ENCODE results near the gene GNAQ. TPM values are rescaled to one million over a fixed set of nuclear protein-coding genes. Genes with fewer than 3 reads are reported as not detected.

GNAQ gene
- polyA plus RNA-seq, 3 donors = 8.3 to 51.0 (median 9.6) TPM

- H3K27me3 ChIP-seq (ENCODE audit: control insufficient read depth in 2 of 2, insufficient read depth in 2 of 2, low read length in 2 of 2) = no peaks in the 10 kb centered on the region
- peaks cover 93% of the 10 kb centered on the region for H4K20me1 ChIP-seq (ENCODE audit: insufficient read depth, low read length)
- no peak for TF ChIP-seq CTCF (IDR thresholded peaks at IDR 0.05)
- H3K4me3 ChIP-seq (replicated peaks in 1 of 3; ENCODE audit: low read depth in 2 of 3, low read length in 3 of 3) = no peak overlapping the region
- H3K27ac Mint-ChIP-seq = peak overlapping the region in 5 of 7 donors; percentile 10 to 68 (median 56)
- peaks cover 19 to 61% of the 10 kb centered on the region in 2 donors for H3K36me3 ChIP-seq (replicated peaks in 1 of 2; ENCODE audit: control insufficient read depth in 1 of 2, insufficient read depth in 2 of 2, low read length in 2 of 2)
- no peak overlapping the region for H3K4me2 ChIP-seq (replicated peaks; ENCODE audit: extremely low read depth, low read length, poor library complexity, severe bottlenecking)
- H3K4me3 Mint-ChIP-seq = no peak overlapping the region
- H3K9ac ChIP-seq (ENCODE audit: insufficient read depth, low read length, poor library complexity, severe bottlenecking) = no peak overlapping the region
- no peaks in the 10 kb centered on the region for H3K9me3 ChIP-seq (replicated peaks in 1 of 2; ENCODE audit: control insufficient read depth in 1 of 2, insufficient read depth in 1 of 2, low read length in 2 of 2)
- H3K4me1 ChIP-seq (ENCODE audit: control insufficient read depth in 1 of 2, insufficient read depth in 2 of 2, low read length in 2 of 2) = no peaks in the 10 kb centered on the region
- H3K36me3 Mint-ChIP-seq = peaks cover 38 to 51% of the 10 kb centered on the region in 2 donors
- H3K9me3 Mint-ChIP-seq = peaks cover 0 to 2% (median 0%) of the 10 kb centered on the region in 7 donors
- no peak overlapping the region for H2AFZ ChIP-seq (ENCODE audit: insufficient read depth, low read depth, low read length, poor library complexity, severe bottlenecking)
- no peak overlapping the region for H3K27ac ChIP-seq (ENCODE audit: low read depth in 1 of 2, low read length in 2 of 2)
- 100% methylated on average over 4 of the region's 6 CpGs for WGBS (ENCODE audit: insufficient coverage)
- H3K27me3 Mint-ChIP-seq (ENCODE audit: low read depth in 3 of 3) = no peaks in the 10 kb centered on the region
- peaks cover 20% of the 10 kb centered on the region for H3K4me1 Mint-ChIP-seq
- DNase-seq = no peak
- intact Hi-C loops (cut with micrococcal nuclease) = no loop called here
- H3K79me2 ChIP-seq (ENCODE audit: insufficient read depth, low read length) = peaks cover 98% of the 10 kb centered on the region
Measured at GRCh38 chr9:77899679-77900354, 131.8 kb downstream of the GNAQ start.

GRCh38 chr9:77898864-77899263 lies 132.7 kb downstream of the GNAQ start:
- H3K4me2 ChIP-seq (replicated peaks; ENCODE audit: extremely low read depth, low read length, poor library complexity, severe bottlenecking) = no peak overlapping the region
- Mint-ChIP-seq H3K36me3 (peaks cover 34 to 43% of the 10 kb centered on the region in 2 donors), H3K27ac (peak overlapping the region in 2 of 7 donors; percentile 54 to 64), H3K4me1 (peaks cover 20% of the 10 kb centered on the region), H3K9me3 (peaks cover 0 to 2% (median 0%) of the 10 kb centered on the region in 7 donors), H3K4me3 (peak overlapping the region in 1 of 2 donors; percentile 18), H3K27me3 (ENCODE audit: low read depth in 3 of 3) (no peaks in the 10 kb centered on the region)
- no peak overlapping the region for H3K9ac ChIP-seq (ENCODE audit: insufficient read depth, low read length, poor library complexity, severe bottlenecking)
- DNase-seq = no peak
- no CpG with 5 or more reads among the region's 3 CpGs for WGBS (ENCODE audit: insufficient coverage)
- H3K4me1 ChIP-seq (ENCODE audit: control insufficient read depth in 1 of 2, insufficient read depth in 2 of 2, low read length in 2 of 2) = no peaks in the 10 kb centered on the region
- H2AFZ ChIP-seq (ENCODE audit: insufficient read depth, low read depth, low read length, poor library complexity, severe bottlenecking) = no peak overlapping the region
- no peak for TF ChIP-seq CTCF (IDR thresholded peaks at IDR 0.05)
- no peak overlapping the region for H3K4me3 ChIP-seq (replicated peaks in 1 of 3; ENCODE audit: low read depth in 2 of 3, low read length in 3 of 3)
- H3K9me3 ChIP-seq (replicated peaks in 1 of 2; ENCODE audit: control insufficient read depth in 1 of 2, insufficient read depth in 1 of 2, low read length in 2 of 2) = no peaks in the 10 kb centered on the region
- no peak overlapping the region for H3K27ac ChIP-seq (ENCODE audit: low read depth in 1 of 2, low read length in 2 of 2)
- H3K36me3 ChIP-seq (replicated peaks in 1 of 2; ENCODE audit: control insufficient read depth in 1 of 2, insufficient read depth in 2 of 2, low read length in 2 of 2) = peaks cover 17 to 54% of the 10 kb centered on the region in 2 donors
- intact Hi-C loops (cut with micrococcal nuclease) = no loop called here
- no peaks in the 10 kb centered on the region for H3K27me3 ChIP-seq (ENCODE audit: control insufficient read depth in 2 of 2, insufficient read depth in 2 of 2, low read length in 2 of 2)
- H4K20me1 ChIP-seq (ENCODE audit: insufficient read depth, low read length) = peaks cover 85% of the 10 kb centered on the region
- peaks cover 91% of the 10 kb centered on the region for H3K79me2 ChIP-seq (ENCODE audit: insufficient read depth, low read length)

Measured in CD14-positive monocyte (primary cell).